CD14-positive monocyte (primary cell): ENCODE measurements around the gene CMPK1. TPM values are rescaled to one million over a fixed set of nuclear protein-coding genes. Genes with fewer than 3 reads are reported as not detected.
A peak's percentile ranks its signal among the peaks of the same experiment; 100 is the strongest.

Source experiments
- DNase-seq, 3 donors: peaks; one replicate each; pipeline ENCODE4 v3.0.0-alpha.2; 2011 to 2022
- H2AFZ ChIP-seq: 2 replicates; pipeline ENCODE4 v1.6.0; 2012; ENCODE audit warnings: mild to moderate bottlenecking, low read depth, low read length, inconsistent platforms; ENCODE audit not compliant: insufficient read depth, poor library complexity, severe bottlenecking
- H3K27ac ChIP-seq, 2 donors: 1 replicate in 1 of 2; 2 replicates in 1 of 2; pipeline ENCODE4 v1.5.1; 2012 to 2013; ENCODE audit warnings: low read length in 2 of 2, control low read depth in 1 of 2, inconsistent platforms in 1 of 2, low read depth in 1 of 2, mild to moderate bottlenecking in 1 of 2
- H3K27me3 ChIP-seq, 2 donors: one replicate each; pipeline versions ENCODE4 v1.6.0 to v1.6.1; 2011 to 2013; ENCODE audit warnings: low read length in 2 of 2; ENCODE audit not compliant: control insufficient read depth in 2 of 2, insufficient read depth in 2 of 2
- H3K36me3 ChIP-seq, 2 donors: replicated peaks in 1 of 2; 1 replicate in 1 of 2; 2 replicates in 1 of 2; pipeline versions ENCODE4 v1.5.1 to v1.6.1; 2012 to 2013; ENCODE audit warnings: low read length in 2 of 2, control low read depth in 1 of 2, inconsistent platforms in 1 of 2, mild to moderate bottlenecking in 1 of 2; ENCODE audit not compliant: insufficient read depth in 2 of 2, control insufficient read depth in 1 of 2
- H3K4me1 ChIP-seq, 2 donors: 1 replicate in 1 of 2; 2 replicates in 1 of 2; pipeline versions ENCODE4 v1.5.1 to v1.6.1; 2012 to 2013; ENCODE audit warnings: low read length in 2 of 2, control low read depth in 1 of 2, inconsistent platforms in 1 of 2, mild to moderate bottlenecking in 1 of 2, moderate library complexity in 1 of 2; ENCODE audit not compliant: insufficient read depth in 2 of 2, control insufficient read depth in 1 of 2
- H3K4me2 ChIP-seq: replicated peaks from 2 replicates; pipeline ENCODE3; 2012; ENCODE audit warnings: low read length, moderate library complexity, mild to moderate bottlenecking; ENCODE audit not compliant: poor library complexity, severe bottlenecking; ENCODE audit errors: extremely low read depth
- H3K4me3 ChIP-seq, 3 experiments: fragments of 200-600 bp in 1 of 3; sonication (generic) in 1 of 3; replicated peaks in 1 of 3; 1 replicate in 2 of 3; 2 replicates in 1 of 3; pipeline ENCODE4 v1.5.1; 2011 to 2013; ENCODE audit warnings: low read length in 3 of 3, mild to moderate bottlenecking in 3 of 3, control low read depth in 2 of 3, low read depth in 2 of 3, inconsistent platforms in 1 of 3, moderate library complexity in 1 of 3
- H3K79me2 ChIP-seq: 2 replicates; pipeline ENCODE4 v1.6.0; 2012; ENCODE audit warnings: mild to moderate bottlenecking, control low read depth, inconsistent platforms, low read length, moderate library complexity; ENCODE audit not compliant: insufficient read depth
- H3K9ac ChIP-seq: 2 replicates; pipeline ENCODE4 v1.6.0; 2017; ENCODE audit warnings: low read length, mild to moderate bottlenecking; ENCODE audit not compliant: insufficient read depth, poor library complexity, severe bottlenecking
- H3K9me3 ChIP-seq, 2 donors: replicated peaks in 1 of 2; 1 replicate in 1 of 2; 2 replicates in 1 of 2; pipeline versions ENCODE4 v1.5.1 to v1.6.1; 2012 to 2013; ENCODE audit warnings: low read length in 2 of 2, control low read depth in 1 of 2; ENCODE audit not compliant: control insufficient read depth in 1 of 2, insufficient read depth in 1 of 2
- H4K20me1 ChIP-seq: 2 replicates; pipeline ENCODE4 v1.6.0; 2012; ENCODE audit warnings: mild to moderate bottlenecking, low read length, control low read depth, moderate library complexity; ENCODE audit not compliant: insufficient read depth
- H3K27ac Mint-ChIP-seq, 7 donors: one replicate each; pipeline ENCODE4 v1.8.0; 2020; ENCODE audit warnings: mild to moderate bottlenecking in 7 of 7, mixed read lengths in 7 of 7, moderate library complexity in 6 of 7, inconsistent platforms in 2 of 7
- H3K27me3 Mint-ChIP-seq, 3 donors: one replicate each; pipeline ENCODE4 v1.8.0; 2021 to 2022; ENCODE audit warnings: low read depth in 3 of 3, mild to moderate bottlenecking in 3 of 3, mixed read lengths in 3 of 3, moderate library complexity in 3 of 3, inconsistent platforms in 1 of 3
- H3K36me3 Mint-ChIP-seq, 2 donors: one replicate each; pipeline ENCODE4 v1.8.0; 2020; ENCODE audit warnings: mixed read lengths in 2 of 2, inconsistent platforms in 1 of 2, mild to moderate bottlenecking in 1 of 2
- H3K4me1 Mint-ChIP-seq: one replicate; pipeline ENCODE4 v1.8.0; 2020; ENCODE audit warnings: mild to moderate bottlenecking, mixed read lengths
- H3K4me3 Mint-ChIP-seq, 2 donors: one replicate each; pipeline ENCODE4 v1.8.0; 2020; ENCODE audit warnings: mild to moderate bottlenecking in 2 of 2, mixed read lengths in 2 of 2, moderate library complexity in 1 of 2
- H3K9me3 Mint-ChIP-seq, 7 donors: one replicate each; pipeline ENCODE4 v1.8.0; 2020 to 2022; ENCODE audit warnings: mixed read lengths in 7 of 7, mild to moderate bottlenecking in 6 of 7, moderate library complexity in 6 of 7, inconsistent platforms in 2 of 7
- WGBS: methylation state at CpG from one replicate; pipeline ENCODE4 v1.1.5; 2013; ENCODE audit warnings: missing lambda C conversion rate; ENCODE audit not compliant: insufficient coverage; 5-methylcytosine and 5-hydroxymethylcytosine counted together
- intact Hi-C, 2 donors: fragments of 100-400 bp; cut with micrococcal nuclease; formaldehyde crosslinking; loops; one replicate each; pipeline versions ENCODE4 v1.15.0 to v1.15.1; 2023
- polyA plus RNA-seq, 3 donors: library from polyadenylated mRNA; depleted of rRNA in 1 of 3; unstranded in 2 of 3; stranded (reverse) in 1 of 3; fragments of 300-500 nt in 2 of 3; fragments of >200 nt in 1 of 3; fragmentation: Illumina TruSeq in 2 of 3; gene quantifications; 1 replicate in 2 of 3; 2 replicates in 1 of 3; pipeline ENCODE4 v1.2.3, GENCODE V29; 2012 to 2021
- TF ChIP-seq, protein P1 (sequence below): fragments of 200-600 bp; IDR thresholded peaks from one replicate; pipeline ENCODE4 v1.8.0; 2022; ENCODE audit warnings: antibody characterized with exemption, mild to moderate bottlenecking

Gene CMPK1
- polyA plus RNA-seq, 3 donors = 17.4 to 67.6 (median 65.2) TPM

DNA sequence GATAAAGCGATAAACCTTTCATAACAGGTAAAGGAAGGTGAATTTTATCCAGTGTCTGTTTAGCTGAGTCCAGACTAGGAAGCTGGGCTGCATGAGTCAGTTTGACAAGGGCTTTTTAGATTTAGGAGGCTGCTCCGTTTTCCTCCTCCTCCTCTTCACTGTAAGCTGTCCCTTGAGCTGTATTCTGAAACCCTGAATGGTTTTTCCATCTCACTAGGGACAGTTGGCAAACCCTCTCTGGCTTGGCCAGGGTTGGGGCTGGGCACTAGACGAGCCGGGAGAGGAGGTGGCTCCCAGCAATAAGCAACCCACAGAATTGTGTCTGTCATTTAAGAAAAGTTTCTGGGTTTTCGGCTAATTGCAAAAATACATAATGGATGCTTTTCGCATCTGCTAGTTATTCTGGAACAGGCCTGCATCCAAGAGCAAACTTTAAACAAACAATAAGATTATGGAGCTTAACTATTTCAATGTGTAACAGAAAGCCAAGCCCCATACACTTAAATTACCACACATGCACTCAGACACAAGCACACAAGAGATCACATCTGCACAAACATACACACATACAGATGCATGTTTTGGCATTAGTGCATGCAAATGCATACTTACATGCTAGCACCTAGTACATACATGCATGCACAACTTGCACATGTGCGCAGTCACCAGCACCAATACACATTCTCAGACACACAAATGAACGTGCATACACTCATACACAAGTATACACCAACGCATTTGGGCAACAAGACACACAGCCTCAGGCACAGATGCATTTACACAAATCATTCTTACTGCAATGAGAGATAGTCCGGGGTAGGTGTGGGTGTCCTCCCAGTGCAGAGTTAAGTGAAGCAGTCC, 54.7 kb downstream of the CMPK1 start:
- Histone ChIP-seq H3K27me3 (peaks cover 0 to 2% of the 10 kb centered on the region in 2 donors), H3K79me2 (no peaks in the 10 kb centered on the region), H3K9me3 (no peaks in the 10 kb centered on the region), H3K9ac (no peak overlapping the region), H3K4me2 (no peak overlapping the region), H4K20me1 (no peaks in the 10 kb centered on the region), H2AFZ (no peak overlapping the region), H3K36me3 (peaks cover 0 to 3% of the 10 kb centered on the region in 2 donors), H3K4me1 (no peaks in the 10 kb centered on the region), H3K27ac (no peak overlapping the region), H3K4me3 (no peak overlapping the region)
- H3K4me3 Mint-ChIP-seq = no peak overlapping the region
- intact Hi-C loops = loop anchor here (5.0 kb wide), 2 partner anchors 324 to 339 kb away; no protein-coding TSS in a partner anchor
- no peaks in the 10 kb centered on the region for H3K4me1 Mint-ChIP-seq
- no peak overlapping the region for H3K27ac Mint-ChIP-seq
- H3K9me3 Mint-ChIP-seq = no peaks in the 10 kb centered on the region
- TF ChIP-seq, protein P1, sequence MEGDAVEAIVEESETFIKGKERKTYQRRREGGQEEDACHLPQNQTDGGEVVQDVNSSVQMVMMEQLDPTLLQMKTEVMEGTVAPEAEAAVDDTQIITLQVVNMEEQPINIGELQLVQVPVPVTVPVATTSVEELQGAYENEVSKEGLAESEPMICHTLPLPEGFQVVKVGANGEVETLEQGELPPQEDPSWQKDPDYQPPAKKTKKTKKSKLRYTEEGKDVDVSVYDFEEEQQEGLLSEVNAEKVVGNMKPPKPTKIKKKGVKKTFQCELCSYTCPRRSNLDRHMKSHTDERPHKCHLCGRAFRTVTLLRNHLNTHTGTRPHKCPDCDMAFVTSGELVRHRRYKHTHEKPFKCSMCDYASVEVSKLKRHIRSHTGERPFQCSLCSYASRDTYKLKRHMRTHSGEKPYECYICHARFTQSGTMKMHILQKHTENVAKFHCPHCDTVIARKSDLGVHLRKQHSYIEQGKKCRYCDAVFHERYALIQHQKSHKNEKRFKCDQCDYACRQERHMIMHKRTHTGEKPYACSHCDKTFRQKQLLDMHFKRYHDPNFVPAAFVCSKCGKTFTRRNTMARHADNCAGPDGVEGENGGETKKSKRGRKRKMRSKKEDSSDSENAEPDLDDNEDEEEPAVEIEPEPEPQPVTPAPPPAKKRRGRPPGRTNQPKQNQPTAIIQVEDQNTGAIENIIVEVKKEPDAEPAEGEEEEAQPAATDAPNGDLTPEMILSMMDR = no peak
- WGBS = 71% methylated on average over 4 of the region's 10 CpGs
- peaks cover 8 to 17% (median 12%) of the 10 kb centered on the region in 3 donors for H3K27me3 Mint-ChIP-seq
- no peak for DNase-seq
- peaks cover 2 to 7% of the 10 kb centered on the region in 2 donors for H3K36me3 Mint-ChIP-seq

DNA sequence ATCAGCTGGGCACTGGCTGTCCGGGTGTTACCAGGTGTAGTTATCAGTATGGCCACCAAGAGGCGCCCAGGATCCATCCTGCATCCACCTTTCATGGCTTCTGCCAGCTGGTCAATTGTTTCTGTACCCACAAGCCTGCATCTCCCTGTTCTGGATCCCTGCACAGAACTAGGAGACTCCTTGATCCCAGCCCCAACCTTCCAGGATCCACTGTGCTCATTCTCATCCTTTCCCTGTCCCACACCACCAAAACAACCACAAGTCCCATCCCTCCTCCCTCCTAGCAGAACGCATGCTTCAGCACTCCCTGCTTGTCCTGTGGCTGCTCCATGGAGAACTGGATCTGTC, 55.3 kb downstream of the CMPK1 start:
- intact Hi-C loops = loop anchor here (5.0 kb wide), 2 partner anchors 323 to 338 kb away; no protein-coding TSS in a partner anchor

More for the DNA sequence above, 55.3 kb downstream of the CMPK1 start:
- no peak overlapping the region for H2AFZ ChIP-seq
- H3K27ac Mint-ChIP-seq = no peak overlapping the region
- H3K9me3 ChIP-seq = no peaks in the 10 kb centered on the region
- peak; percentile 8 to 37 (median 25) for DNase-seq
- no peaks in the 10 kb centered on the region for H3K4me1 ChIP-seq
- no peak overlapping the region for H3K9ac ChIP-seq
- no peak overlapping the region for H3K4me3 ChIP-seq
- peak overlapping the region in 1 of 2 donors; percentile 4 for H3K4me3 Mint-ChIP-seq
- no peaks in the 10 kb centered on the region for H3K79me2 ChIP-seq
- no peak overlapping the region for H3K4me2 ChIP-seq
- peaks cover 0 to 4% of the 10 kb centered on the region in 2 donors for H3K36me3 Mint-ChIP-seq
- peaks cover 7 to 17% (median 14%) of the 10 kb centered on the region in 3 donors for H3K27me3 Mint-ChIP-seq
- TF ChIP-seq, protein P1 = peak; percentile 85
- no peak overlapping the region for H3K27ac ChIP-seq
- WGBS = 33% methylated on average over 3 of the region's 3 CpGs
- H4K20me1 ChIP-seq = no peaks in the 10 kb centered on the region
- no peaks in the 10 kb centered on the region for H3K36me3 ChIP-seq
- H3K9me3 Mint-ChIP-seq = no peaks in the 10 kb centered on the region
- H3K27me3 ChIP-seq = peaks cover 2 to 3% of the 10 kb centered on the region in 2 donors
- H3K4me1 Mint-ChIP-seq = no peaks in the 10 kb centered on the region
